K562 (cell line): Measurements from ENCODE around the gene KCNJ15.

Experiments
- ARHGAP35 ChIP-seq: fragments of 450-650 bp; IDR thresholded peaks from 2 replicates; pipeline ENCODE4 v1.6.1; 2018; ENCODE audit not compliant: partially characterized antibody
- CHD4 ChIP-seq: fragments of 200-600 bp; sonication (generic); IDR thresholded peaks from 3 replicates; pipeline ENCODE4 v1.6.1; 2012; ENCODE audit warnings: low read depth, mild to moderate bottlenecking, mixed read lengths, low read length, inconsistent platforms; ENCODE audit not compliant: insufficient read depth, insufficient replicate concordance, poor library complexity, severe bottlenecking
- CTCF ChIP-seq, 3 experiments: IDR thresholded peaks in 2 of 3; conservative IDR thresholded peaks in 1 of 3; 2 replicates each; pipeline ENCODE4 v1.5.1; 2011 to 2012; ENCODE audit warnings: low read length in 3 of 3, mild to moderate bottlenecking in 3 of 3, control low read depth in 2 of 3, improper control_type of control experiment in 1 of 3, inconsistent platforms in 1 of 3, low read depth in 1 of 3, mixed read lengths in 1 of 3, moderate library complexity in 1 of 3; ENCODE audit not compliant: insufficient read depth in 2 of 3
- JUNB ChIP-seq: fragments of 450-650 bp; formaldehyde crosslinking; conservative IDR thresholded peaks from 2 replicates; pipeline ENCODE4 v1.4.0; 2020; ENCODE audit warnings: mild to moderate bottlenecking
- NR2C2 ChIP-seq, 2 experiments: fragments of 200-800 bp in 1 of 2; sonication (Bioruptor generic) in 1 of 2; sonication (generic) in 1 of 2; formaldehyde crosslinking in 1 of 2; IDR thresholded peaks; 2 replicates each; pipeline versions ENCODE4 v1.6.1 to v1.8.0; 2016 to 2022; ENCODE audit warnings: mild to moderate bottlenecking in 1 of 2, missing compliant biosample characterization in 1 of 2, missing genetic modification characterization in 1 of 2, missing genetic modification reagents in 1 of 2
- POLR2A ChIP-seq: fragments of 450-650 bp; conservative IDR thresholded peaks from 2 replicates; pipeline ENCODE4 v1.6.1; 2016
- RFX5 ChIP-seq: IDR thresholded peaks from 2 replicates; pipeline ENCODE4 v1.6.1; 2011; ENCODE audit warnings: low read depth, mild to moderate bottlenecking, improper control_type of control experiment, low read length
- SAP30 ChIP-seq: fragments of 200-600 bp; sonication (generic); IDR thresholded peaks from 2 replicates; pipeline ENCODE4 v1.6.1; 2012; ENCODE audit warnings: borderline replicate concordance, low read depth, mild to moderate bottlenecking, moderate library complexity, low read length, control low read depth, inconsistent platforms; ENCODE audit not compliant: insufficient read depth, poor library complexity, severe bottlenecking
- ZNF121 ChIP-seq: sonication (generic); formaldehyde crosslinking; conservative IDR thresholded peaks from 2 replicates; pipeline ENCODE4 v1.8.0; 2022; ENCODE audit warnings: missing genetic modification reagents
- ZNF263 ChIP-seq: sonication (generic); formaldehyde crosslinking; IDR thresholded peaks from 2 replicates; pipeline ENCODE4 v1.8.0; 2022; ENCODE audit warnings: mild to moderate bottlenecking, missing genetic modification reagents, borderline replicate concordance
- ZNF384 ChIP-seq: IDR thresholded peaks from 2 replicates; pipeline ENCODE4 v1.6.1; 2012; ENCODE audit warnings: low read depth, low read length, improper control_type of control experiment
- TF ChIP-seq, protein P1 (sequence below): fragments of 200-600 bp; sonication (generic); IDR thresholded peaks from one replicate; pipeline ENCODE4 v1.6.1; 2012; ENCODE audit warnings: mild to moderate bottlenecking, low read depth, low read length, inconsistent platforms

- TF ChIP-seq RFX5 (no peak), NR2C2 (CRISPR knock-in tag; IDR thresholded peaks at IDR 0.05) (no peak), NR2C2 (tag; IDR thresholded peaks at IDR 0.05) (no peak), ZNF263 (CRISPR knock-in tag) (no peak), POLR2A (no peak), ARHGAP35 (no peak), JUNB (no peak), CTCF (IDR thresholded peaks at IDR 0.05 in 2 of 3, conservative IDR thresholded peaks at IDR 0.05 in 1 of 3; ENCODE audit: insufficient read depth in 2 of 3, low read depth in 1 of 3, low read length in 3 of 3) (no peak), CHD4 (no peak), SAP30 (no peak), ZNF121 (CRISPR knock-in tag) (no peak), ZNF384 (no peak)
- TF ChIP-seq, protein P1, sequence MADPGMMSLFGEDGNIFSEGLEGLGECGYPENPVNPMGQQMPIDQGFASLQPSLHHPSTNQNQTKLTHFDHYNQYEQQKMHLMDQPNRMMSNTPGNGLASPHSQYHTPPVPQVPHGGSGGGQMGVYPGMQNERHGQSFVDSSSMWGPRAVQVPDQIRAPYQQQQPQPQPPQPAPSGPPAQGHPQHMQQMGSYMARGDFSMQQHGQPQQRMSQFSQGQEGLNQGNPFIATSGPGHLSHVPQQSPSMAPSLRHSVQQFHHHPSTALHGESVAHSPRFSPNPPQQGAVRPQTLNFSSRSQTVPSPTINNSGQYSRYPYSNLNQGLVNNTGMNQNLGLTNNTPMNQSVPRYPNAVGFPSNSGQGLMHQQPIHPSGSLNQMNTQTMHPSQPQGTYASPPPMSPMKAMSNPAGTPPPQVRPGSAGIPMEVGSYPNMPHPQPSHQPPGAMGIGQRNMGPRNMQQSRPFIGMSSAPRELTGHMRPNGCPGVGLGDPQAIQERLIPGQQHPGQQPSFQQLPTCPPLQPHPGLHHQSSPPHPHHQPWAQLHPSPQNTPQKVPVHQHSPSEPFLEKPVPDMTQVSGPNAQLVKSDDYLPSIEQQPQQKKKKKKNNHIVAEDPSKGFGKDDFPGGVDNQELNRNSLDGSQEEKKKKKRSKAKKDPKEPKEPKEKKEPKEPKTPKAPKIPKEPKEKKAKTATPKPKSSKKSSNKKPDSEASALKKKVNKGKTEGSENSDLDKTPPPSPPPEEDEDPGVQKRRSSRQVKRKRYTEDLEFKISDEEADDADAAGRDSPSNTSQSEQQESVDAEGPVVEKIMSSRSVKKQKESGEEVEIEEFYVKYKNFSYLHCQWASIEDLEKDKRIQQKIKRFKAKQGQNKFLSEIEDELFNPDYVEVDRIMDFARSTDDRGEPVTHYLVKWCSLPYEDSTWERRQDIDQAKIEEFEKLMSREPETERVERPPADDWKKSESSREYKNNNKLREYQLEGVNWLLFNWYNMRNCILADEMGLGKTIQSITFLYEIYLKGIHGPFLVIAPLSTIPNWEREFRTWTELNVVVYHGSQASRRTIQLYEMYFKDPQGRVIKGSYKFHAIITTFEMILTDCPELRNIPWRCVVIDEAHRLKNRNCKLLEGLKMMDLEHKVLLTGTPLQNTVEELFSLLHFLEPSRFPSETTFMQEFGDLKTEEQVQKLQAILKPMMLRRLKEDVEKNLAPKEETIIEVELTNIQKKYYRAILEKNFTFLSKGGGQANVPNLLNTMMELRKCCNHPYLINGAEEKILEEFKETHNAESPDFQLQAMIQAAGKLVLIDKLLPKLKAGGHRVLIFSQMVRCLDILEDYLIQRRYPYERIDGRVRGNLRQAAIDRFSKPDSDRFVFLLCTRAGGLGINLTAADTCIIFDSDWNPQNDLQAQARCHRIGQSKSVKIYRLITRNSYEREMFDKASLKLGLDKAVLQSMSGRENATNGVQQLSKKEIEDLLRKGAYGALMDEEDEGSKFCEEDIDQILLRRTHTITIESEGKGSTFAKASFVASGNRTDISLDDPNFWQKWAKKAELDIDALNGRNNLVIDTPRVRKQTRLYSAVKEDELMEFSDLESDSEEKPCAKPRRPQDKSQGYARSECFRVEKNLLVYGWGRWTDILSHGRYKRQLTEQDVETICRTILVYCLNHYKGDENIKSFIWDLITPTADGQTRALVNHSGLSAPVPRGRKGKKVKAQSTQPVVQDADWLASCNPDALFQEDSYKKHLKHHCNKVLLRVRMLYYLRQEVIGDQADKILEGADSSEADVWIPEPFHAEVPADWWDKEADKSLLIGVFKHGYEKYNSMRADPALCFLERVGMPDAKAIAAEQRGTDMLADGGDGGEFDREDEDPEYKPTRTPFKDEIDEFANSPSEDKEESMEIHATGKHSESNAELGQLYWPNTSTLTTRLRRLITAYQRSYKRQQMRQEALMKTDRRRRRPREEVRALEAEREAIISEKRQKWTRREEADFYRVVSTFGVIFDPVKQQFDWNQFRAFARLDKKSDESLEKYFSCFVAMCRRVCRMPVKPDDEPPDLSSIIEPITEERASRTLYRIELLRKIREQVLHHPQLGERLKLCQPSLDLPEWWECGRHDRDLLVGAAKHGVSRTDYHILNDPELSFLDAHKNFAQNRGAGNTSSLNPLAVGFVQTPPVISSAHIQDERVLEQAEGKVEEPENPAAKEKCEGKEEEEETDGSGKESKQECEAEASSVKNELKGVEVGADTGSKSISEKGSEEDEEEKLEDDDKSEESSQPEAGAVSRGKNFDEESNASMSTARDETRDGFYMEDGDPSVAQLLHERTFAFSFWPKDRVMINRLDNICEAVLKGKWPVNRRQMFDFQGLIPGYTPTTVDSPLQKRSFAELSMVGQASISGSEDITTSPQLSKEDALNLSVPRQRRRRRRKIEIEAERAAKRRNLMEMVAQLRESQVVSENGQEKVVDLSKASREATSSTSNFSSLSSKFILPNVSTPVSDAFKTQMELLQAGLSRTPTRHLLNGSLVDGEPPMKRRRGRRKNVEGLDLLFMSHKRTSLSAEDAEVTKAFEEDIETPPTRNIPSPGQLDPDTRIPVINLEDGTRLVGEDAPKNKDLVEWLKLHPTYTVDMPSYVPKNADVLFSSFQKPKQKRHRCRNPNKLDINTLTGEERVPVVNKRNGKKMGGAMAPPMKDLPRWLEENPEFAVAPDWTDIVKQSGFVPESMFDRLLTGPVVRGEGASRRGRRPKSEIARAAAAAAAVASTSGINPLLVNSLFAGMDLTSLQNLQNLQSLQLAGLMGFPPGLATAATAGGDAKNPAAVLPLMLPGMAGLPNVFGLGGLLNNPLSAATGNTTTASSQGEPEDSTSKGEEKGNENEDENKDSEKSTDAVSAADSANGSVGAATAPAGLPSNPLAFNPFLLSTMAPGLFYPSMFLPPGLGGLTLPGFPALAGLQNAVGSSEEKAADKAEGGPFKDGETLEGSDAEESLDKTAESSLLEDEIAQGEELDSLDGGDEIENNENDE, result no peak
These were observed 11.4 kb downstream of the KCNJ15 start for GRCh38 chr21:38267991-38268863.
